ENCODE results near the gene CD180.

DNA sequence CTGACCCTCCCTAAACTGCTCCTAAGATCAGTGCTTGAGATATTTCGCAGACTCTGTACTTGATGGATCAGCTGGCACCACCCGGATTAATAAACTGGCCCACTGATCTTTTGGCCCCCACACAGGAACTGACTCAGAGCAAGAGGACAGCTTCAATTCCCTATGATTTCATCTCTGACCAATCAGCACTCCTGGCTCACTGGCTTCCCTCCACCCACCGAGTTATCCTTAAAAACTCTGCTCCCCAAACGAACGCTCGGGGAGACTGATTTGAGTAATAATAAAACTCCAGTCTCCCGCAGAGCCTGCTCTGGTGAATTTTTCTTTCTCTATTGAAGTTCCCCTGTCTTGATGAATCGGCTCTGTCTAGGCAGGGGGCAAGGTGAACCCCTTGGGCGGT, 36.5 kb upstream of the CD180 start:
- TF ChIP-seq POLR2A (IDR thresholded peaks at IDR 0.05; ENCODE audit: low read length) = no peak
- TF ChIP-seq GATA1 (IDR thresholded peaks at IDR 0.05; ENCODE audit: low read depth, low read length) = no peak

Measured in erythroblast (primary cell).